Measurements from ENCODE around the gene TPCN2. TPM values are rescaled to one million over a fixed set of nuclear protein-coding genes. Genes with fewer than 3 reads are reported as not detected.

TPCN2 gene
- total RNA-seq, 4 donors from 2014 or later, result 16.8 to 33.8 (median 28.3) TPM

GRCh38 chr11:69155302-69156234 is 106.8 kb downstream of the TPCN2 start, which contains the start of gene SMIM38:
TSS of gene SMIM38 (plus strand) at chr11:69155935. CDS start at chr11:69157847, 1,912 bp downstream.
- no peak for TF ChIP-seq POLR2A (IDR thresholded peaks at IDR 0.05)
- TF ChIP-seq EP300 (IDR thresholded peaks at IDR 0.05), result no peak
- TF ChIP-seq CTCF (IDR thresholded peaks at IDR 0.05), result no peak
- no peak for TF ChIP-seq POLR2AphosphoS5 (IDR thresholded peaks at IDR 0.05)
- Histone ChIP-seq H3K36me3 (peaks cover 0 to 11% of the 10 kb centered on the region in 2 donors), H3K27me3 (no peaks in the 10 kb centered on the region), H3K4me3 (no peak within 1 kb of the TSS), H3K27ac (peak within 1 kb of the TSS in 3 of 4 donors; percentile 56 to 76 (median 64)), H3K4me1 (peaks cover 0 to 40% (median 0%) of the 10 kb centered on the region in 3 donors), H3K9me3 (no peaks in the 10 kb centered on the region)
- 70% methylated on average over 8 of the region's 32 CpGs; no CpG with 5 or more reads in 1 of the 2 donors for WGBS, 2 donors (ENCODE audit: low coverage in 1 of 2)
- no peak for ATAC-seq

GRCh38 chr11:69156235-69156639 is 107.5 kb downstream of the TPCN2 start:
- TF ChIP-seq POLR2AphosphoS5 (IDR thresholded peaks at IDR 0.05) (no peak), CTCF (IDR thresholded peaks at IDR 0.05) (no peak), EP300 (IDR thresholded peaks at IDR 0.05) (no peak), POLR2A (IDR thresholded peaks at IDR 0.05) (no peak)
- WGBS, 2 donors (ENCODE audit: low coverage in 1 of 2), result 75 to 80% methylated on average over 1 to 4 of the region's 13 CpGs
- peak overlapping the region in 3 of 4 donors; percentile 56 to 76 (median 64) for H3K27ac ChIP-seq
- H3K36me3 ChIP-seq, result peaks cover 0 to 15% of the 10 kb centered on the region in 2 donors
- no peaks in the 10 kb centered on the region for H3K27me3 ChIP-seq
- no peak overlapping the region for H3K4me3 ChIP-seq
- ATAC-seq, result no peak
- no peaks in the 10 kb centered on the region for H3K9me3 ChIP-seq
- H3K4me1 ChIP-seq, result peaks cover 0 to 40% (median 0%) of the 10 kb centered on the region in 3 donors

GRCh38 chr11:69156673-69157155 is 108.0 kb downstream of the TPCN2 start:
- Histone ChIP-seq H3K9me3 (no peaks in the 10 kb centered on the region), H3K36me3 (peaks cover 0 to 15% of the 10 kb centered on the region in 2 donors), H3K27ac (peak overlapping the region in 3 of 4 donors; percentile 56 to 76 (median 64)), H3K4me1 (peaks cover 0 to 40% (median 0%) of the 10 kb centered on the region in 3 donors), H3K4me3 (peak overlapping the region in 1 of 2 donors; percentile 26), H3K27me3 (no peaks in the 10 kb centered on the region)
- WGBS, 2 donors (ENCODE audit: low coverage in 1 of 2), result 51% methylated on average over 3 of the region's 15 CpGs; no CpG with 5 or more reads in 1 of the 2 donors
- TF ChIP-seq CTCF (IDR thresholded peaks at IDR 0.05) (no peak), POLR2AphosphoS5 (IDR thresholded peaks at IDR 0.05) (no peak), POLR2A (IDR thresholded peaks at IDR 0.05) (no peak), EP300 (IDR thresholded peaks at IDR 0.05) (no peak)
- peak; percentile 6 for ATAC-seq

- Histone ChIP-seq H3K27ac (peak overlapping the region in 3 of 4 donors; percentile 56 to 76 (median 64)), H3K27me3 (no peaks in the 10 kb centered on the region), H3K36me3 (peaks cover 0 to 15% of the 10 kb centered on the region in 2 donors), H3K9me3 (no peaks in the 10 kb centered on the region), H3K4me3 (peak overlapping the region in 1 of 2 donors; percentile 26), H3K4me1 (peaks cover 0 to 40% (median 0%) of the 10 kb centered on the region in 3 donors)
- 20% methylated on average over 2 of the region's 44 CpGs; no CpG with 5 or more reads in 1 of the 2 donors for WGBS, 2 donors (ENCODE audit: low coverage in 1 of 2)
- peak; percentile 61 for ATAC-seq
- TF ChIP-seq CTCF (IDR thresholded peaks at IDR 0.05), result no peak
- peak in 1 of 2 donors; percentile 17 for TF ChIP-seq POLR2A (IDR thresholded peaks at IDR 0.05)
- TF ChIP-seq POLR2AphosphoS5 (IDR thresholded peaks at IDR 0.05), result no peak
- TF ChIP-seq EP300 (IDR thresholded peaks at IDR 0.05), result no peak
Measured at GRCh38 chr11:69157156-69157821, 108.6 kb downstream of the TPCN2 start.
